Duodenal mucosa (tissue), 2 donors: ENCODE data around the gene KIAA1586.

ENCODE experiments used
- H3K27ac ChIP-seq: one replicate; pipeline ENCODE4 v1.7.0; 2013; ENCODE audit warnings: low read depth, low read length
- H3K27me3 ChIP-seq, 2 donors: one replicate each; pipeline ENCODE4 v1.7.0; 2013; ENCODE audit warnings: low read length in 2 of 2, control low read depth in 1 of 2; ENCODE audit not compliant: insufficient read depth in 2 of 2, control insufficient read depth in 1 of 2
- H3K36me3 ChIP-seq, 2 donors: one replicate each; pipeline ENCODE4 v1.7.0; 2013; ENCODE audit warnings: low read length in 2 of 2, control low read depth in 1 of 2; ENCODE audit not compliant: insufficient read depth in 2 of 2, control insufficient read depth in 1 of 2
- H3K4me1 ChIP-seq, 2 donors: one replicate each; pipeline ENCODE4 v1.7.0; 2013; ENCODE audit warnings: low read length in 2 of 2, control low read depth in 1 of 2; ENCODE audit not compliant: insufficient read depth in 2 of 2, control insufficient read depth in 1 of 2
- H3K4me3 ChIP-seq, 2 donors: one replicate each; pipeline ENCODE4 v1.7.0; 2013; ENCODE audit warnings: low read length in 2 of 2, low read depth in 1 of 2
- H3K9ac ChIP-seq, 2 donors: one replicate each; pipeline ENCODE4 v1.7.0; 2013; ENCODE audit warnings: low read length in 2 of 2, low read depth in 1 of 2
- H3K9me3 ChIP-seq, 2 donors: one replicate each; pipeline ENCODE4 v1.7.0; 2013; ENCODE audit warnings: low read length in 2 of 2, control low read depth in 1 of 2; ENCODE audit not compliant: control insufficient read depth in 1 of 2

Gene KIAA1586

GRCh38 chr6:57019434-57019833 lies 27.1 kb upstream of the KIAA1586 start:
- Histone ChIP-seq H3K4me1 (no peaks in the 10 kb centered on the region), H3K9me3 (no peaks in the 10 kb centered on the region), H3K9ac (no peak overlapping the region)

GRCh38 chr6:57021086-57021720 lies 25.3 kb upstream of the KIAA1586 start:
- no peak overlapping the region for H3K9ac ChIP-seq
- H3K4me1 ChIP-seq: no peaks in the 10 kb centered on the region
- no peaks in the 10 kb centered on the region for H3K27me3 ChIP-seq
- no peak overlapping the region for H3K4me3 ChIP-seq
- no peaks in the 10 kb centered on the region for H3K36me3 ChIP-seq
- no peak overlapping the region for H3K27ac ChIP-seq
- no peaks in the 10 kb centered on the region for H3K9me3 ChIP-seq

More at GRCh38 chr6:57019434-57019833, 27.1 kb upstream of the KIAA1586 start:
- Histone ChIP-seq H3K27ac (no peak overlapping the region), H3K36me3 (no peaks in the 10 kb centered on the region), H3K27me3 (no peaks in the 10 kb centered on the region), H3K4me3 (no peak overlapping the region)

- Histone ChIP-seq H3K4me1 (no peaks in the 10 kb centered on the region), H3K9ac (no peak overlapping the region), H3K36me3 (no peaks in the 10 kb centered on the region)
These were observed 22.2 kb upstream of the KIAA1586 start for GRCh38 chr6:57024321-57024720.

GRCh38 chr6:57024775-57025174 lies 21.7 kb upstream of the KIAA1586 start:
- Histone ChIP-seq H3K27ac (no peak overlapping the region), H3K4me3 (no peak overlapping the region), H3K4me1 (no peaks in the 10 kb centered on the region), H3K27me3 (no peaks in the 10 kb centered on the region), H3K9me3 (no peaks in the 10 kb centered on the region), H3K36me3 (no peaks in the 10 kb centered on the region), H3K9ac (no peak overlapping the region)

More at GRCh38 chr6:57024321-57024720, 22.2 kb upstream of the KIAA1586 start:
- no peaks in the 10 kb centered on the region for H3K27me3 ChIP-seq
- no peak overlapping the region for H3K27ac ChIP-seq
- H3K9me3 ChIP-seq: no peaks in the 10 kb centered on the region
- H3K4me3 ChIP-seq: no peak overlapping the region

GRCh38 chr6:57026001-57026400 lies 20.5 kb upstream of the KIAA1586 start:
- H3K9me3 ChIP-seq: no peaks in the 10 kb centered on the region
- H3K27ac ChIP-seq: no peak overlapping the region
- H3K4me3 ChIP-seq: no peak overlapping the region
- no peaks in the 10 kb centered on the region for H3K27me3 ChIP-seq
- no peak overlapping the region for H3K9ac ChIP-seq
- H3K36me3 ChIP-seq: no peaks in the 10 kb centered on the region
- H3K4me1 ChIP-seq: no peaks in the 10 kb centered on the region

- H3K36me3 ChIP-seq: no peaks in the 10 kb centered on the region
- no peaks in the 10 kb centered on the region for H3K9me3 ChIP-seq
- no peak overlapping the region for H3K27ac ChIP-seq
- no peak overlapping the region for H3K9ac ChIP-seq
- H3K27me3 ChIP-seq: no peaks in the 10 kb centered on the region
- H3K4me3 ChIP-seq: no peak overlapping the region
- H3K4me1 ChIP-seq: no peaks in the 10 kb centered on the region
These were observed 19.2 kb upstream of the KIAA1586 start for GRCh38 chr6:57027301-57027700.

- H3K27ac ChIP-seq: no peak overlapping the region
- no peak overlapping the region for H3K9ac ChIP-seq
- H3K4me3 ChIP-seq: no peak overlapping the region
- no peaks in the 10 kb centered on the region for H3K4me1 ChIP-seq
- no peaks in the 10 kb centered on the region for H3K9me3 ChIP-seq
- no peaks in the 10 kb centered on the region for H3K27me3 ChIP-seq
- no peaks in the 10 kb centered on the region for H3K36me3 ChIP-seq
These were observed 17.3 kb upstream of the KIAA1586 start for GRCh38 chr6:57029213-57029612.

GRCh38 chr6:57033228-57033627 lies 13.3 kb upstream of the KIAA1586 start:
- Histone ChIP-seq H3K4me3 (no peak overlapping the region), H3K4me1 (no peaks in the 10 kb centered on the region), H3K9me3 (no peaks in the 10 kb centered on the region), H3K27ac (no peak overlapping the region), H3K27me3 (no peaks in the 10 kb centered on the region), H3K9ac (no peak overlapping the region), H3K36me3 (no peaks in the 10 kb centered on the region)

- no peak overlapping the region for H3K4me3 ChIP-seq
- no peak overlapping the region for H3K27ac ChIP-seq
- H3K27me3 ChIP-seq: no peaks in the 10 kb centered on the region
- H3K36me3 ChIP-seq: no peaks in the 10 kb centered on the region
- H3K4me1 ChIP-seq: no peaks in the 10 kb centered on the region
- H3K9me3 ChIP-seq: no peaks in the 10 kb centered on the region
- no peak overlapping the region for H3K9ac ChIP-seq
These were observed 10.9 kb upstream of the KIAA1586 start for GRCh38 chr6:57035549-57035948.

GRCh38 chr6:57038906-57039305 lies 7.6 kb upstream of the KIAA1586 start:
- no peaks in the 10 kb centered on the region for H3K4me1 ChIP-seq
- H3K27ac ChIP-seq: no peak overlapping the region
- H3K9ac ChIP-seq: no peak overlapping the region
- no peak overlapping the region for H3K4me3 ChIP-seq
- no peaks in the 10 kb centered on the region for H3K36me3 ChIP-seq
- H3K9me3 ChIP-seq: no peaks in the 10 kb centered on the region
- H3K27me3 ChIP-seq: no peaks in the 10 kb centered on the region

GRCh38 chr6:57040011-57040410 lies 6.5 kb upstream of the KIAA1586 start:
- H3K9me3 ChIP-seq: no peaks in the 10 kb centered on the region
- H3K4me3 ChIP-seq: no peak overlapping the region

More at GRCh38 chr6:57040011-57040410, 6.5 kb upstream of the KIAA1586 start:
- Histone ChIP-seq H3K27ac (no peak overlapping the region), H3K27me3 (no peaks in the 10 kb centered on the region), H3K4me1 (no peaks in the 10 kb centered on the region), H3K9ac (no peak overlapping the region), H3K36me3 (no peaks in the 10 kb centered on the region)
